Brain pericyte (primary cell): ENCODE data around the gene GRIK2.
"Not testable (repeated sequence)": the region's sequence is repeated elsewhere in the genome, so short reads cannot be mapped to it uniquely, and the experiment has no call there.

ENCODE experiments used
- DNase-seq: peaks from one replicate; pipeline ENCODE4 v3.0.0-alpha.2; 2012; ENCODE audit warnings: low read depth, low spot score

Gene GRIK2

GRCh38 chr6:101626269-101626668, 232.8 kb downstream of the GRIK2 start:
- no peak for DNase-seq

GRCh38 chr6:101630941-101631340, 237.4 kb downstream of the GRIK2 start:
- DNase-seq = no peak

- DNase-seq = no peak
Measured at GRCh38 chr6:101633081-101633480, 239.6 kb downstream of the GRIK2 start.

- not testable (repeated sequence) for DNase-seq
Measured at GRCh38 chr6:101638865-101639264, 245.4 kb downstream of the GRIK2 start.

GRCh38 chr6:101640131-101640530, 246.6 kb downstream of the GRIK2 start:
- no peak for DNase-seq

DNA sequence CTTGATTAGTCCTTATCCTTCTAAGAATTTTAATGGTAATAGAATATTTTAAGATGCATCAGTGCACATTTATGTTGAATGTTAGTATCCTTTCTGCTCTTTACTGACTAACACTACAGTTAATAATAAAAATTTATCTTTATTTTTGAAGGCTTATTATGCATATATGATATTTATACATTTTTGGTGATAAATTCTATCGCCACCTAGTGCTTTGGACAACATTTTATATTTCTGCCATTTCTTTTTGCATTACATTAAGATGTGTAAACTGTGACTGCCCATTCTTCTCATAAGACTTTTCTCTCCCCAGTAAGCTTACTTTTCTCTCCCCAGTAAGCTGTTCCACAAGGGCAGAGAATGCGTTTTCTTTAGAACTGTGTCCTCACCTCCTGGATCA, 252.3 kb downstream of the GRIK2 start:
- DNase-seq = no peak

DNA sequence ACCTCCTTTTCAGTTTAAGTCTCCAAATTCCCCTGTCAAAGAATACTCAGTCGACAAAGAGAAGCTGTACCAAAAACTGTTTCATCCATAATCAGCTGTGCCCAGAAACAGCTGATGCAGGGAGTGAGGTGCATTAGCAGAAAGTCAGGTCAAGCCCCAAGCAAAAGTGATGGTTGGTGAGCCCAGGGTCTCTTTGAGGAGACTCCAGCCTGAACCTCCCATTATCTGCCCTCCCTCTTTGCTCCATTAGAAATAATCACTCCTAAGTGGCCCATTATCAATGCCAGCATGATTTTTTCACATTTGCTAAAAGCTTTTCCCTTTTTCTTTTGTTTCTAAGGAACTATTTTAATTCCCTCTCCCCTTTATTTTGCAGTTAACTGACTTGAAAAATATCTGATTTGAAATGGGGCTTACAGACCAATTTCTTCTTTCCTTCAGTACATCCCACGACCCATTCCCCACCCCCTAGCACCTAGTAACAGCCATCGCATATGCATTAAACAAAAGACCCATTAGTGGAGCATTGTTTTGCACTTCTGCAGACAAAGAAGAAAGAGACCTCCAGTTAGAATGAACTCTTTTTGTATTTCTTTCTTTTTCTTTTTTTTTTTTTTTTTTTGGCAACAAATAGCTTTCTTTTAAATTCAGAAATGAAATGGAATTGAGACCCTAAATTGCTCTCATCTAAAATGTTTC, 257.0 kb downstream of the GRIK2 start:
- no peak for DNase-seq

DNA sequence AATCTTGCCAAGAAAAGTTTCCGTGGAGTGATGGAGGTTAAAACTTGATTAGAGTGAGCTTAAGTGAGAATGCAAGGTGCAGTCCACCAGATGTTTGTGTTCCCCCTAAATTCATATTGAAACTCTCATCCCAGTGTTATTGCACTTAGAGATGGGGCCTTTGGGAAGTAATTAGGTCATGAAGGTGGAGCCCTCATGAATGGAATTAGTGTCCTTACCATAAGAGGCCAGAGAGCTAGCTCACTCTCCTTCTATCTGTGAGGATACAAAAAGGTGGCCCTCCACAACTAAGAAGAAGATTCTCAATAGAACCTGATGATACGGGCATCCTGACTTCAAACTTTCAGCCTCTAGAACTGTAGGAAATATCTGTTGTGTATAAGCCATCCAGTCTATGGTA, 258.6 kb downstream of the GRIK2 start:
- DNase-seq = no peak

GRCh38 chr6:101655109-101655508, 261.6 kb downstream of the GRIK2 start:
- no peak for DNase-seq

GRCh38 chr6:101662111-101662897, 268.8 kb downstream of the GRIK2 start:
- no peak for DNase-seq

- DNase-seq = no peak
Measured at GRCh38 chr6:101663100-101663499, 269.6 kb downstream of the GRIK2 start.

DNA sequence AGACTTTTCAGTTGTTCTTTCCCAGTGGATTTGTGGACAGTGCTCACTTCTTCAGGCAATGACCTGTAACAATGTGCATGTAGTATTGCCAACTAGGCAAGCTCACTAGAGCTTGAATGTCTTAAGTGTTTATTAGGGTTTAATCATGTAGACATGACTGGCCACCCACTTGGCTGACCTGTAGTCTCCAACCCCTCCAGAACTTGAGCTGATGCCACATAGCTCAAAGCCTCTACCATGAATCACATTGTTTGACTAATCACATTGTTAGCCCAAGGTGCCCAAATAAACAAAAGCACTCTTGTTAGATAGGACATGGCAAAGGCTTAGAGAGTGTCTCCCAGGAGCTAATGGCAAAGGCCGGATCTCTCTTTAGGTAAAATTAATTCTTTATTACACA, 272.7 kb downstream of the GRIK2 start:
- no peak for DNase-seq

- DNase-seq = no peak
Measured at GRCh38 chr6:101668496-101669030, 275.1 kb downstream of the GRIK2 start.

DNA sequence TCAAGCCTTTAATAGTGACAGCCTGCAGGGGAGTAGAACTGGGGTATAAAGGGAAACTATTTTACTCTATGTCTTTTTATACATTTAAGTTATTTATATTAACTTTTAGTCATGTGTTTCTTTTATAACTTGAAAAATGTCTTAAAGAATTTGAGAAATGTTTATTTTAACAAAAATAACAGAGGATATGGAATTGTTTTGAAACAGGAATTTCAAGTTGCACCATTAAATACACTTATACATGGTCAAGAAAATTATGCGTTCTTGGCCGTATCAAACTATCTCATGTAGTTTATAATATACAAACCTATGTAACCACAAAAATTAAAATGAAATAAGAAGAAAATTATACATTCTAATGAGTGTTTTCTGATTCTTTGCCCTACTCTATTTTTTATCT, 282.7 kb downstream of the GRIK2 start:
- no peak for DNase-seq

GRCh38 chr6:101682937-101683336, 289.4 kb downstream of the GRIK2 start:
- no peak for DNase-seq

- DNase-seq = no peak
Measured at GRCh38 chr6:101683884-101684283, 290.4 kb downstream of the GRIK2 start.

DNA sequence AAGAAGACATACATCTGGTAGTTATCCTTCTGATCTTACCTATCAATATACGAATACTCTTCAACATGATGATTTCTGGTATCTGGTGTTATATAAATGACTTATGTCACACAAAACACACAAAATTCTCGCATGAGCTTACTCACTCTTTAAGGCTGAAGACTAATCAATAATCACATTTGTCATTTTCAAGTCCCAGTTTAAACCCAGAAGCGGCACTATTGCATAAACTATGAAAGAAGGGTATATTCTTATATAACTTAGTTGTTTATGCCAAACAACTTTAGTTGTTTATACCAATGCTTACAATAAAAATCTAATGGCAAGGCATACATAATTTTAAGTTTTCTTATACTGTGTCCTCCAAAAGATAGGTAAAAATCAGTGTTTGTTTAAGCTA, 293.1 kb downstream of the GRIK2 start:
- no peak for DNase-seq

GRCh38 chr6:101689156-101689555, 295.6 kb downstream of the GRIK2 start:
- no peak for DNase-seq

DNA sequence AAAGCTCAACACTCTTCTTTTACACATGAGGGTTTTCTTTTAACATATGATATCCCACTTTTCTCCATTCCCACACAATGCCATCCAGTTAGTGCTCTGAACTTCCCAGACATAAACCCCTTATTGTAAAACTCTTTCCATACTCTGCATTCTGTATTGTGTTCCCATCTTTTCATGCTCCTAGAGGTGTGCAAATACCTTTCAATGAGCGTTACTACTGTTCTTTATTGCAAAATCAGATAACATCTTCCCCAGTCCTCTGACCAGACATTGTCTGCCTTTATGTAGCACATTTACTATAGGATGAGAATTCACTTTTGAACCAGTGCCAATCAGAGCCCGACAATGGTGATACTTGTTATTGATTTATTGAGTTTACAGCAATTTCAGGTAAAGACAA, 296.2 kb downstream of the GRIK2 start:
- DNase-seq = no peak

- no peak for DNase-seq
Measured at GRCh38 chr6:101700655-101701054, 307.1 kb downstream of the GRIK2 start.

DNA sequence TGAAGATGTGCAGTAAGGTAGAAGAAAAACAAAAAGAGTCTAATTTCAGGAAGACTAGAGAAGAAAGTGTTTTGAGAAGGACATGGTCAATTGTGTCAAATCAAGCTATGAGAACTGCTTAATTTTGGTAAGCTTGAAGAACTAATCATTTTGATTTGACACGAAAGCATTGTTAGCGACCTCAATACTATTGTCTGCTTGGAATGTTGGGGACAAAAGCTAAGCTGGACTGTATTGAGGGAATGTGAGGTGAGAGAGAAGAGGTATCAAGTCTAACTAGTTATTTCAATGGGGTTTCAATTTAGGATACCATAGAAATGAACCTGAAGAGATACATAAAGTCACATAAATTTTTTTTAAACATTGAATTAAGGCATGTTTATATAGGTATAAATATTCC, 309.8 kb downstream of the GRIK2 start:
- DNase-seq = no peak

GRCh38 chr6:101705866-101706265, 312.4 kb downstream of the GRIK2 start:
- no peak for DNase-seq

DNA sequence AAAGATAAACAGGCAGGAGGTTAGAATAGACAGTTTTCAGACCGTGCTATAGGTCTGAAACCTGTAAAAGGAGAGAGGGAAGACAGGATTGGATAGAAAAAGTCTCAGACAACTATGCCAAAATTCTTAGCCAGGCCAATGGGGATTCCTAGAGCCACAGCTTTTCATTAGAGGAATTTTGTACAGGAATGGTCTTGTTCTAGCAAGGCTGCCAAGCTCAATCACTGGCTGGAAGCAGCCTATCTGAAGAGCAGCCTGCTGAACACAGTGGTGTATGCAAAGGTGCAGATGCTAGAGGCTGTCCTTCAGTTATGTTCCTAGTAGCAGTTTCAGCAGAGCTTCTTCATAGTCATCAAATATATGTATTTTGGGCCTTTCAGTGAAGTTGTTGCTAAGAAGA, 313.1 kb downstream of the GRIK2 start:
- no peak for DNase-seq
